Peyer's patch (tissue), 4 donors: ENCODE data around the gene TYSND1.

Experiments
- POLR2A ChIP-seq, 2 donors: fragments of 450-650 bp; IDR thresholded peaks; one replicate each; pipeline ENCODE4 v1.5.1; 2017; ENCODE audit warnings: antibody characterized with exemption in 2 of 2, mild to moderate bottlenecking in 2 of 2, moderate library complexity in 2 of 2
- TF ChIP-seq, protein P1 (sequence below), 6 experiments: fragments of 450-650 bp in 4 of 6; fragments of 200-600 bp in 2 of 6; sonication (generic) in 1 of 6; IDR thresholded peaks; one replicate each; pipeline ENCODE4 v1.5.1; 2017 to 2019; ENCODE audit warnings: antibody characterized with exemption in 6 of 6, mild to moderate bottlenecking in 3 of 6, moderate library complexity in 1 of 6

DNA sequence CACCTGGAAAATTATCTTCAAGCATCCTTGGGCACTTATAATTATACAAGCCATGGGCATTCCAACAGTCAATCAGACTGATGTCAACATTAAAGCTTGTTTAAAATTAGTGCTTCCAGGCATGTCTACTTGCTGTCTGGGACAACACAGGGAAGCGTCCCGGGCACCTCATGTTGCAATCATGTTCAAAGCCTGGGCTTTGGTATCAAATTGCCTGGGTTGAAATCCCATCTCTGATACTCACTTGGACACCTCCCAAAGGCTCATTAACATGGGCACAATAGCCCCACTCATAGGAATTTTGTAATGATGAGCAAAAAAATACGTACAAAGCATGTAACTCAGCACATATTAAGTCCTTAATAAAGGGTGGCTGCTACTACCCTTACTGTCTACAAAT lies 28.3 kb downstream of the TYSND1 start:
- TF ChIP-seq, protein P1, sequence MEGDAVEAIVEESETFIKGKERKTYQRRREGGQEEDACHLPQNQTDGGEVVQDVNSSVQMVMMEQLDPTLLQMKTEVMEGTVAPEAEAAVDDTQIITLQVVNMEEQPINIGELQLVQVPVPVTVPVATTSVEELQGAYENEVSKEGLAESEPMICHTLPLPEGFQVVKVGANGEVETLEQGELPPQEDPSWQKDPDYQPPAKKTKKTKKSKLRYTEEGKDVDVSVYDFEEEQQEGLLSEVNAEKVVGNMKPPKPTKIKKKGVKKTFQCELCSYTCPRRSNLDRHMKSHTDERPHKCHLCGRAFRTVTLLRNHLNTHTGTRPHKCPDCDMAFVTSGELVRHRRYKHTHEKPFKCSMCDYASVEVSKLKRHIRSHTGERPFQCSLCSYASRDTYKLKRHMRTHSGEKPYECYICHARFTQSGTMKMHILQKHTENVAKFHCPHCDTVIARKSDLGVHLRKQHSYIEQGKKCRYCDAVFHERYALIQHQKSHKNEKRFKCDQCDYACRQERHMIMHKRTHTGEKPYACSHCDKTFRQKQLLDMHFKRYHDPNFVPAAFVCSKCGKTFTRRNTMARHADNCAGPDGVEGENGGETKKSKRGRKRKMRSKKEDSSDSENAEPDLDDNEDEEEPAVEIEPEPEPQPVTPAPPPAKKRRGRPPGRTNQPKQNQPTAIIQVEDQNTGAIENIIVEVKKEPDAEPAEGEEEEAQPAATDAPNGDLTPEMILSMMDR (IDR thresholded peaks at IDR 0.05), result no peak
- no peak for TF ChIP-seq POLR2A (IDR thresholded peaks at IDR 0.05)
